ENCODE measurements around the gene TM2D3. TPM values are rescaled to one million over a fixed set of nuclear protein-coding genes. Genes with fewer than 3 reads are reported as not detected.

TM2D3 gene
- total RNA-seq, 1 experiment from 2014 or later = 35.2 TPM

DNA sequence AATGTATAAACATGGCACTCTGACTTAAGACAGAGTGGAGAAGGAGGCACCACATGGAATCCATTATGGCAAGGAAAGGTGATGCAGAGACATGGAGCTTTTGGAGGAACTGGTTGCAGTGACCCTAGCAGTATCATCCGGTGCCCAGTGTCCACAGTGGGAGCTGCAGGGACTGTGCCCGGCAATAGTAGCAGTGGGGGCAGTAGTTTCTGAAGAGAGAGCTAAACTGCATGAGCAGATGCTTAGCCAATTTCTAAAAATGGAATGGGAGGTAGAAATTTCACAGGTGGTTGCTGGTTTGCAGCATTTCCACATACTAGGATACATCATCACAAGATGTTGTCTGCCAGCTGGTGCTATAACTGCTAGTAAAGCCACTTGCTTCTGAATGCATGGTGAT is 7.8 kb upstream of the TM2D3 start (continued):
- TF ChIP-seq, protein P1, sequence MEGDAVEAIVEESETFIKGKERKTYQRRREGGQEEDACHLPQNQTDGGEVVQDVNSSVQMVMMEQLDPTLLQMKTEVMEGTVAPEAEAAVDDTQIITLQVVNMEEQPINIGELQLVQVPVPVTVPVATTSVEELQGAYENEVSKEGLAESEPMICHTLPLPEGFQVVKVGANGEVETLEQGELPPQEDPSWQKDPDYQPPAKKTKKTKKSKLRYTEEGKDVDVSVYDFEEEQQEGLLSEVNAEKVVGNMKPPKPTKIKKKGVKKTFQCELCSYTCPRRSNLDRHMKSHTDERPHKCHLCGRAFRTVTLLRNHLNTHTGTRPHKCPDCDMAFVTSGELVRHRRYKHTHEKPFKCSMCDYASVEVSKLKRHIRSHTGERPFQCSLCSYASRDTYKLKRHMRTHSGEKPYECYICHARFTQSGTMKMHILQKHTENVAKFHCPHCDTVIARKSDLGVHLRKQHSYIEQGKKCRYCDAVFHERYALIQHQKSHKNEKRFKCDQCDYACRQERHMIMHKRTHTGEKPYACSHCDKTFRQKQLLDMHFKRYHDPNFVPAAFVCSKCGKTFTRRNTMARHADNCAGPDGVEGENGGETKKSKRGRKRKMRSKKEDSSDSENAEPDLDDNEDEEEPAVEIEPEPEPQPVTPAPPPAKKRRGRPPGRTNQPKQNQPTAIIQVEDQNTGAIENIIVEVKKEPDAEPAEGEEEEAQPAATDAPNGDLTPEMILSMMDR (IDR thresholded peaks at IDR 0.05 in 2 of 3, conservative IDR thresholded peaks at IDR 0.05 in 1 of 3; ENCODE audit: borderline replicate concordance in 1 of 3, insufficient read depth in 1 of 3, low read depth in 2 of 3, low read length in 2 of 3) = no peak

DNA sequence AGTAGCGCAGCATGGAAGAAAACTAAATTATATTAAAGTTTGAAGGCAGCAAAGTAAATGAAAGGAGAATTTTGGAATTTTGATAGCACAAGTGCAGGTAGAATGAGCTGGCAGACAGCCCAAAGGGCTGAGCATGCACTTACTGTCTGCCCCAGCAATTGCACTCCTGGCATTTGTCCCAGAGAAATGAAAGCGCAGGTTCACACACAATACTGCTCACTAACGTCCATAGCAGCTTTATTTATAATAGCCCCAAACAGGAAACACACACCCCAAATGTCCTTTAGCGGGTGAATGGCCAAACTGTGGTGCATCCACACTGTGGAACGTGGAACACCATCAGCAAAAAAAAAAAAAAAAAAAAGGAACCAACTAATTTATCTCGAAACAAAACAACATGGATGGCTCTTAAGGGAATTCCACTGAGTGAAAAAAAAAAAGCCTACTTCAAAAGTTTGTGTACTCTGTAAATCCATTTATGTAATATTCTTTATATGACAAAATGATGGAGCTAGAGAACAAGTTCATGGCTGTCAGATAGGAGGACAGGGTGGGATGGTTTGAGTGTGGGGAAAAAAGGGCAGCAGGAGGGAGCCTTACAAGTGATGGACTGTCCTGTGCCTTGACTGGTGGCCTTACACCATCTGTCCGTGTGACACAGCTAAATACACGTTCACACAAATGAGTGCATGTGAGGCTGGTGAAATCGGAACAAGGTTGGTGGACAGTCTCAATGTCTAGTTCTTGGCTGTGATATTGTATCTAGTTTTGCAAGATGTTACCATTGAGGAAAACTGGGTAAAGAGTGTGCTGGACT is 6.0 kb upstream of the TM2D3 start:
- no peak overlapping the region for H3K4me2 ChIP-seq (ENCODE audit: low read length)
- H3K9me2 ChIP-seq (ENCODE audit: insufficient read depth) = no peaks in the 10 kb centered on the region
- DNase-seq (ENCODE audit: low read depth, low spot score) (no peak), ATAC-seq (no peak)
- CTCF ChIA-PET = no interaction called here
- POLR2A ChIA-PET = no interaction called here
- no peak overlapping the region for H2AFZ ChIP-seq (ENCODE audit: low read depth, low read length, poor library complexity, severe bottlenecking)
- RAD21 ChIA-PET (ENCODE audit: low non-redundant PET in 1 of 2, low total read pairs in 2 of 2, uncharacterized antibody in 2 of 2, unreplicated experiment in 2 of 2) = no interaction called here
- intact Hi-C loops (cut with micrococcal nuclease) = no loop called here
- no peak for TF ChIP-seq TCF7L2 (IDR thresholded peaks at IDR 0.05; ENCODE audit: borderline replicate concordance, extremely low read depth, insufficient read depth, insufficient read length)
- TF ChIP-seq, protein P2, sequence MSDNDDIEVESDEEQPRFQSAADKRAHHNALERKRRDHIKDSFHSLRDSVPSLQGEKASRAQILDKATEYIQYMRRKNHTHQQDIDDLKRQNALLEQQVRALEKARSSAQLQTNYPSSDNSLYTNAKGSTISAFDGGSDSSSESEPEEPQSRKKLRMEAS (IDR thresholded peaks at IDR 0.05) = no peak
- TF ChIP-seq FOSL1 (IDR thresholded peaks at IDR 0.05; ENCODE audit: low read depth) = no peak
- no peak for TF ChIP-seq ZFX (IDR thresholded peaks at IDR 0.05)
- no peak for TF ChIP-seq JUND (IDR thresholded peaks at IDR 0.05)
- TF ChIP-seq POLR2A (IDR thresholded peaks at IDR 0.05; ENCODE audit: borderline replicate concordance, extremely low read depth, insufficient read depth, insufficient read length) = no peak
- TF ChIP-seq, protein P1 (IDR thresholded peaks at IDR 0.05 in 2 of 3, conservative IDR thresholded peaks at IDR 0.05 in 1 of 3; ENCODE audit: borderline replicate concordance in 1 of 3, insufficient read depth in 1 of 3, low read depth in 2 of 3, low read length in 2 of 3) = no peak
- TF ChIP-seq SIN3A (IDR thresholded peaks at IDR 0.05; ENCODE audit: low read depth) = no peak
- no peak for TF ChIP-seq SP1 (IDR thresholded peaks at IDR 0.05; ENCODE audit: low read depth)
- TF ChIP-seq CBX3 (IDR thresholded peaks at IDR 0.05; ENCODE audit: low read depth) = no peak
- TF ChIP-seq RAD21 (IDR thresholded peaks at IDR 0.05; ENCODE audit: low read depth) = no peak
- TF ChIP-seq SRF (IDR thresholded peaks at IDR 0.05; ENCODE audit: low read depth) = no peak
- no peak for TF ChIP-seq ZNF274 (IDR thresholded peaks at IDR 0.05; ENCODE audit: low read depth, low read length)
- no peak for TF ChIP-seq EZH2phosphoT487 (IDR thresholded peaks at IDR 0.05; ENCODE audit: borderline replicate concordance)
- TF ChIP-seq EGR1 (IDR thresholded peaks at IDR 0.05; ENCODE audit: low read depth) = no peak
- TF ChIP-seq ELF1 (IDR thresholded peaks at IDR 0.05; ENCODE audit: borderline replicate concordance, low read depth) = no peak
- TF ChIP-seq EZH2 (IDR thresholded peaks at IDR 0.05) = no peak
- no peak for TF ChIP-seq POLR2AphosphoS5 (IDR thresholded peaks at IDR 0.05; ENCODE audit: low read depth, low read length)
- no peak for TF ChIP-seq ZBTB33 (IDR thresholded peaks at IDR 0.05; ENCODE audit: extremely low read depth, insufficient replicate concordance, low read length)
- H3K4me1 ChIP-seq (ENCODE audit: control insufficient read depth in 1 of 2, insufficient read depth in 2 of 2, low read length in 2 of 2) = no peaks in the 10 kb centered on the region
- no peaks in the 10 kb centered on the region for H3K79me2 ChIP-seq (ENCODE audit: insufficient read depth, low read length)
- H3K9me3 ChIP-seq (ENCODE audit: control insufficient read depth in 1 of 2, insufficient read depth in 1 of 2, low read depth in 1 of 2, low read length in 2 of 2) = no peaks in the 10 kb centered on the region
- 0 out of 4 replicates have a peak, but pooled peaks cover 0 to 3% of the 10 kb centered on the region in 2 experiments for H3K36me3 ChIP-seq (ENCODE audit: control insufficient read depth in 1 of 2, insufficient read depth in 2 of 2, low read length in 2 of 2)
- no TSS peak for BruUV-seq (replicated peaks)
- no peak overlapping the region for H3K27ac ChIP-seq (ENCODE audit: low read depth, low read length)
- no peak overlapping the region for H3K9ac ChIP-seq (ENCODE audit: low read length)
- no peaks in the 10 kb centered on the region for H4K20me1 ChIP-seq (ENCODE audit: insufficient read depth)
- H3K4me3 ChIP-seq (replicated peaks in 1 of 2; ENCODE audit: low read depth in 1 of 2, low read length in 2 of 2) = no peak overlapping the region
- no peaks in the 10 kb centered on the region for H3K27me3 ChIP-seq (ENCODE audit: insufficient read depth, low read length)

All from HCT116 (cell line).